ENCODE data around the gene HMG20B. TPM values are rescaled to one million over a fixed set of nuclear protein-coding genes. Genes with fewer than 3 reads are reported as not detected.
"Not testable (repeated sequence)": the region's sequence is repeated elsewhere in the genome, so short reads cannot be mapped to it uniquely, and the experiment has no call there.

Gene HMG20B
- polyA plus RNA-seq (ENCODE audit: insufficient read length in 12 of 12), result 10 to 100 TPM in 11 of 12 donors, not detected in 1; 21.8 to 78.3 (median 32.1) TPM
- long read RNA-seq, donor 1, transcript HMG20B-202 (10 exons, 1,596 nt), result major isoform, 29 of 75 reads
- long read RNA-seq, donor 1, transcript HMG20B-209 (3 exons, 806 nt), result minor isoform, 6 of 75 reads
- long read RNA-seq, donor 1, partial matches to known transcripts, result 36 of 75 reads
- long read RNA-seq, donor 1, other reads (novel, unspliced or antisense), result 0 of 75 reads
- long read RNA-seq, donor 2, transcript HMG20B-202 (10 exons, 1,596 nt), result major isoform, 12 of 24 reads
- long read RNA-seq, donor 2, partial matches to known transcripts, result 7 of 24 reads
- long read RNA-seq, donor 2, other reads (novel, unspliced or antisense), result 0 of 24 reads
- long read RNA-seq, donor 3, transcript HMG20B-202 (10 exons, 1,596 nt), result major isoform, 5 of 14 reads
- long read RNA-seq, donor 3, partial matches to known transcripts, result 6 of 14 reads
- long read RNA-seq, donor 3, other reads (novel, unspliced or antisense), result 0 of 14 reads
- long read RNA-seq, donor 4, transcript HMG20B-202 (10 exons, 1,596 nt), result major isoform, 7 of 7 reads
- long read RNA-seq, donor 4, partial matches to known transcripts, result 0 of 7 reads
- long read RNA-seq, donor 4, other reads (novel, unspliced or antisense), result 0 of 7 reads
- long read RNA-seq, donor 5, transcript HMG20B-202 (10 exons, 1,596 nt), result major isoform, 12 of 23 reads
- long read RNA-seq, donor 5, partial matches to known transcripts, result 7 of 23 reads
- long read RNA-seq, donor 5, other reads (novel, unspliced or antisense), result 0 of 23 reads
- long read RNA-seq, donor 6, partial matches to known transcripts, result 5 of 12 reads
- long read RNA-seq, donor 6, other reads (novel, unspliced or antisense), result 0 of 12 reads
- long read RNA-seq, donor 7, transcript HMG20B-202 (10 exons, 1,596 nt), result major isoform, 5 of 8 reads
- long read RNA-seq, donor 7, partial matches to known transcripts, result 0 of 8 reads
- long read RNA-seq, donor 7, other reads (novel, unspliced or antisense), result 0 of 8 reads
- long read RNA-seq, donor 8, transcript HMG20B-209 (3 exons, 806 nt), result minor isoform, 5 of 30 reads
- long read RNA-seq, donor 8, transcript HMG20B-202 (10 exons, 1,596 nt), result major isoform, 19 of 30 reads
- long read RNA-seq, donor 8, partial matches to known transcripts, result 6 of 30 reads
- long read RNA-seq, donor 8, other reads (novel, unspliced or antisense), result 0 of 30 reads
- long read RNA-seq, donor 9, transcript HMG20B-202 (10 exons, 1,596 nt), result major isoform, 8 of 14 reads
- long read RNA-seq, donor 9, partial matches to known transcripts, result 5 of 14 reads
- long read RNA-seq, donor 9, other reads (novel, unspliced or antisense), result 0 of 14 reads
- long read RNA-seq, donor 10, transcript HMG20B-202 (10 exons, 1,596 nt), result major isoform, 9 of 10 reads
- long read RNA-seq, donor 10, partial matches to known transcripts, result 0 of 10 reads
- long read RNA-seq, donor 10, other reads (novel, unspliced or antisense), result 0 of 10 reads
- long read RNA-seq, donor 11, transcript HMG20B-202 (10 exons, 1,596 nt), result major isoform, 9 of 21 reads
- long read RNA-seq, donor 11, partial matches to known transcripts, result 8 of 21 reads
- long read RNA-seq, donor 11, other reads (novel, unspliced or antisense), result 0 of 21 reads

DNA sequence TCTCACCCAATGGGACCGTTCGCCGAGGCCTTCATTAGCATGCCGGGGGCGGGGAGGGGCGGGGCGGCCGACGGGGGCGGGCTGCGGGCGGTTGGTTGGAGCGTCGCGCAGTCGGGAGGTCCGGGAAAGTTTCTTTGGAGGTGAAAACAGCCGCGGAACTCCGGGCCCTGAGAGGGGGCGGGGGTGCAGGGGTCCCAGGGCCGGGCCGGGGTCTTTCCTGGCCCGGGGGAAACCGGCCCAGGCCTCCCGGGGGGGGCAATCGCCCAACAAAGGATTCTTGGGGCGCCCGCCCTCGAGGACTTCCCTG, at the start of gene HMG20B:
TSS of gene HMG20B (plus strand) at position 90 of the 307 bp plus-strand sequence. CDS start 366 bp downstream, outside the sequence.
- DNase-seq, result no peak

DNA sequence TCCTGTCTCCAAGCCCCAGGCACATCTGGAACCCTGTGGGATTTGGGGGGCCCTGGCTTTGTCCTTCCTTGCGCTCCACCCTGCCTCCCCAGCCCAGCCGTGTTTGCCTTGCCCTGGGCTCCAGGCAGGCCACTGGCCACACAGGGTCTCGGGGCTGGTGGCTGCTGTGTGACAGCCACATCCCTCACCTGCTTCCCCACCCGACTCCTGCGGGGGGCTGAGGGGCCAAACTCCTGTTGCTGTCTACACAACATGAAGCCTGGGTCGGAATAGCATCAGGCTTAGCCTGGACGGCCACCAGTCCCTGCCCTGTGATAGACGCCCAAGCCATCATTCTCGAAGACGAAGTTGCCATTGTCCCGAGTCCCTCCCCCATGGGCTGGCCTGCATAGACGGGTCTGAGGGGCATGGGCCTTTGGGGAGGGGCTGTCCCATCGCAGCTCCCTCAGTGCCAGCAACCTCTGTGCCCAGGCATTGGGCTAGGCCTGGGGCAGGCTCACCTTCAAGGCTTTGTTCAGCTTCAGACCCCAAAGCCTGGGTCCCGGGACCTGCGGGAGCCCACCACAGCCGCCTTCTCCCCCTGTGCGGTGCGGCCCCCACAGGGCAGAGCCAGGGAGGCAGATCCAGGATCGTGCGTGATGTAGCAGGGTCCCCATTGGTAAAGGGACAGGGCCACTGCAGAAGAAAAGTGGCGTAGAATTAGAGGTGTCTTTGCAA, 49.2 kb upstream of the HMG20B start:
- DNase-seq, result no peak

DNA sequence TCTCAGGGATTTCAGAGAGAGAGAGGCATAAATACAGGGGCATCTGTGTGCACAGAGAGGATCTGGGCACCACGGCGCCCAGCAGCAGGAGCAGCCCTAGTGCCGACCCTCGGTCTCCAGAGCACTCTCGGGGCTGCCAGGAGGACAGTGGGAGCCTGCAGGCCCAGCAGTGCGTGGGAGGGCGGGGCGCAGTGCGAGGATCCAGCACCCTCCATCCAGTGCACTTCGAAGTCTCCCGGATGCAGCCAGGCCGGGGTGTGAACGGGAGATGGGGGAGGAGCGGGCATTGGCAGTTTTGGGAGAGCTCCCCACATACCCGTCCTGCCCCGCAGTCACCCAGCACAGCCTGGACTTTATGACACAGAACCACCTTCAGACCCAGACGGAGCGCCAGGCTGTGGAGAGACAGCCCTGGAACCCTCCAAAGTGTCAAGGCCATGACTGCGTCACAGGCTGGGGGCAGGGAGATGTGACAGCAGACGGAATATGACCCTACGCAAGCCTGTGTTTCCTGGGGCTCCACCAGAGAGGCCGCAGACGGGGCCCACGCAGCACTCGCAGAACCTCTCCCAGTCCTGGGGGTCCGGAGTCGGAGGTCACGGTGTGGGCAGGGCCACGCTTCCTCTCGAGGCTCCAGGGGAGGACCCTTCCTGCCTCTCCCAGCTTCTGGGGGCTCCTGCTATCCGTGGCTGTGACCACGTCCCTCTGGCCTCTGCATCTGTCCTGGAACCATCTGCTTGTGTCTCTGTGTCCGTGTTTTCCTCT, 48.5 kb upstream of the HMG20B start:
- no peak for DNase-seq

DNA sequence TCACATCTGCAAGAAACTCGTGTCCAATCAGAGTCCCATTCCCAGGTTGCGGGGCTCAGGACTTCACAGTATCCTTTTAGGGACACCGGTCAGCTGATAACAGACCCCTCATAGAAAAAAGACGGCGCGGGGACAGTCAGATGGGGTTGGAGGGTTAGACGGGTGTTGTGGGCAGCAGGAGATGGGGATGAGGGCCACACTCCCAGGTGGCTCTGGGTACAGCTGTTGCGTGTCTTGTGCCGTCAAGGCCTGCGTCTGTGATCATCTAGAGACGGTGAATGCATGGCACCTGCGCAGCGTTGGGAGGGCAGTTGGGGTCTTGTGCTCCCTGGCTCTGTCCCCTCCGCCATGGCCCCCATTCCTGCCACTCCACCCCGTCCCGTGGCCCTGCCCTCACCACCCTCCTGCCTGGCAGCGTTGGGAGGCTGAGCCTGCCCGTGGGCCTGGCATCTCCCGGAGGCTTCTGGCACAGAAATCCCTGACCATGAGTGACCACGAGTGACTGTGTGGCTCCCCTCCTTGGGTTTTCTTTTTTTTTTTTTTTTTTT, 47.8 kb upstream of the HMG20B start:
- no peak for DNase-seq

DNA sequence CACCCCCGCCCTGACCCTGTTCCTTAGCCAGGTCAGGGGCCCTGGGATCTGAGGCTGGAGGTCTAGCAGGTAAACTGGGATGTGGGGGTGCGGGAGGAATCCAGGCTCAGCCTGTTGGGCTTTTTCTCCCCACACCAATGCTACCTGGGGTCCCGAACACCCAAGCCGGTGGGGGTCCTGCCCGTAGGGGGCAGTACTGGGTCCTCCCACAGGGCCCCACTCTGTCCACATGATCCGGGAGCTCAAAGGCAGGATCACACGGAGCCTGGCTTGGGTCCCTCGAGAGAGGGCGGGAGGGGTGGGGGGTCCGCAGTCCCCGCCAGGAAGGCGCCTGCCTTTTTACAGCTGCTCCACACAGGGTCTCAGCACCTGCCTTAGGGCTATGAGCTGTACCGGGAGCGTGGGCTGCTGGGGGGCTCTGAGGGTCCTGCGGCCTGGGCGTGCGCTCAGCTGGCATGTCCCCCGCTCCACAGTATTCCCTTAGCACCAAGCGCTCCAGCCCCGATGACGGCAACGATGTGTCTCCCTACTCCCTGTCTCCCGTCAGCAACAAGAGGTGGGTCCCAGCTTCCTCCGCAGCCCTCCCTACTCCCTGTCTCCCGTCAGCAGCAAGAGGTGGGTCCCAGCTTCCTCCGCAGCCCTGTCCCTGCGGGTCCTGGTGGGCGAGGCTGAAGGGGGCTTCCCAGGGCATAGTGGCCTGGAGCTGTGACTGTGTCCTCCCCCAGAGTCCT, 46.1 kb upstream of the HMG20B start:
- DNase-seq, result no peak

DNA sequence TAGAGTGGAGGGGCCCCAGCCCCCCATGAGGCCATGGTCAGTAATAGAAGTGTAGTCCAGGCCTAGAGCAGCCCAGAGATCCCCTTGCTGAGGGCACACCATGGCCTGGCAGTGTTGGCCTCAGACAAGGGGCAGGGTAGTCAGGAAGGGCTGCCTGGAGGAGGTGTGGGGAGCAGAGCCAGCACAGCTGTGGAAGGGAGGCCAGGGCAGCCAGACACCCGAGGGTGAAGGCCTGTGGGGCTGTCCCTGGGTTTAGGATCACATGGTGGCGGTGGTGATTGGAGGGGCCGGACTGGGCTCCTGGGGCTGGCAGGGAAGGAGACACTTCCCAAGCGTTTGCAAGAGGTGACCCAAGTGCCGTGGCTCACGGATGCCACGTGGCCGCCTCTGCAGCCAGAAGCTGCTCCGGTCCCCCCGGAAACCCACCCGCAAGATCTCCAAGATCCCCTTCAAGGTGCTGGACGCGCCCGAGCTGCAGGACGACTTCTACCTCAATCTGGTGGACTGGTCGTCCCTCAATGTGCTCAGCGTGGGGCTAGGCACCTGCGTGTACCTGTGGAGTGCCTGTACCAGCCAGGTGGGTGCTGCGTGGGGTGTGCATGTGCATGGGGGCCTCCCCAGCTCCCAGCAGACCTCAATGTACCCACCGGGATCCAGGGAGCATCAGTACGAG, 45.4 kb upstream of the HMG20B start:
- no peak for DNase-seq

DNA sequence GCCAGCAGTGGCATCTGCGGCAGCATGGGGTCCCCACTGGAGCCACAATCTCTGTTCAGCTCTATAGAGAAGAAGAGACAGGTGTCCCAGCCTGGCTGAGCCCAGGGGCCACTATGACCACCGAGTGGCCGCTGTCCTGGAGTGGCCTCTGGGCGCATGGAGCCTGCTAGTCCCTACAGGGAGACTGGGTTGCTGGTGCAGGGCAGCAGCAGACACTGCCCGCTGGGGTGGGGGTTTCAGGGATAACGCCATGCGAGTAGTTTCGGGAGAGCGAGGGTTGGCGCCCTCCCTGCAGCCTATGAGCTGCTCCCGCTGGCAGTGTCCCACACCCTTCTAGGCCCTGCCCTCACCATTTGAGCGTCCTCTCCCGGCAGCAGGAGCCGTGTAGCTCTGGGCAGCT, 44.7 kb upstream of the HMG20B start:
- no peak for DNase-seq

DNA sequence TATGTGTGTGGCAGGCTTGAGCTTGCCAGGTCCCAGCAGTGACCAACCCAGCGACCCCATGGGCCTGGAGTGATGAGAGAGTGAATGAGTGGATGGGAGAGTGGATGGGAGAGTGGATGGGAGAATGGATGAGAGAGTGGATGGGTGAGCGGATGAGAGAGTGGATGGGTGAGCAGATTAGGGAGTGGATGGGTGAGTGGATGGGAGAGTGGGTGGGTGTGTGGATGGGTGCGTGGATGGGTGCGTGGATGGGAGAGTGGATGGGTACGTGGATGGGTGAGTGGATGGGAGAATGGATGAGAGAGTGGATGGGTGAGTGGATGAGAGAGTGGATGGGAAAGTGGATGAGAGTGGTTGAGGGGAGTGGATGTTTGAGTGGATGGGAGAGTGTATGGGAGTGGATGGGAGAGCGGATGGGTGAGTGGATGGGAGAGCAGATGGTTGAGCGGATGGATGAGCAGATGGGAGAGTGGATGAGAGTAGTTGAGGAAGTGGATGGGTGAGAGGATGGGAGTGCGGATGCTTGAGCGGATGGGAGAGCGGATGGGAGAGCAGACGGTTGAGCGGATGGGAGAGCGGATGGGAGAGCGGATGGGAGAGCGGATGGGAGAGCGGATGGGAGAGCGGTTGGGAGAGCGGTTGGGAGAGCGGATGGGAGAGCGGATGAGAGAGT, 44.1 kb upstream of the HMG20B start:
- no peak for DNase-seq

DNA sequence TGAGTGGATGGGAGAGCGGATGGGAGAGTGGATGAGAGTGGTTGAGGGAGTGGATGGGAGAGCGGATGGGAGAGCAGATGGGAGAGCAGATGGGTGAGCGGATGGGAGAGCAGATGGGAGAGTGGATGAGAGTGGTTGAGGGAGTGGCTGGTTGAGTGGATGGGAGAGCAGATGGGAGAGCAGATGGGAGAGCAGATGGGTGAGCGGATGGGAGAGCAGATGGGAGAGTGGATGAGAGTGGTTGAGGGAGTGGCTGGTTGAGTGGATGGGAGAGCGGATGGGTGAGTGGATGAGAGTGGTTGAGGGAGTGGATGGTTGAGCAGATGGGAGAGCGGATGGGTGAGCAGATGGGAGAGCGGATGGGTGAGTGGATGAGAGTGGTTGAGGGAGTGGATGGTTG, 43.4 kb upstream of the HMG20B start:
- not testable (repeated sequence) for DNase-seq

DNA sequence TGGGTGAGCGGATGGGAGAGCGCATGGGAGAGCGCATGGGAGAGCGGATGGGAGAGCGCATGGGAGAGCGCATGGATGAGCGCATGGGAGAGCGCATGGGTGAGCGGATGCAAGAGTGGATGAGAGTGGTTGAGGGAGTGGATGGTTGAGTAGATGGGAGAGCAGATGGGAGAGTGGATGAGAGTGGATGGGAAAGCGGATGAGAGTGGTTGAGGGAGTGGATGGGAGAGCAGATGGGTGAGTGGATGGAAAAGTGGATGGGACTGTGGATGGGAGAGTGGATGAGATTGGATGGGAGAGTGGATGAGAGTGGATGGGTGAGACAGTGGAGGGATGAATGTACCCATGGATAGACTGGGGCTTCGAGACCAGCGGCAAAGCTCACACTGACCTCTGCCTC, 42.4 kb upstream of the HMG20B start:
- no peak for DNase-seq

DNA sequence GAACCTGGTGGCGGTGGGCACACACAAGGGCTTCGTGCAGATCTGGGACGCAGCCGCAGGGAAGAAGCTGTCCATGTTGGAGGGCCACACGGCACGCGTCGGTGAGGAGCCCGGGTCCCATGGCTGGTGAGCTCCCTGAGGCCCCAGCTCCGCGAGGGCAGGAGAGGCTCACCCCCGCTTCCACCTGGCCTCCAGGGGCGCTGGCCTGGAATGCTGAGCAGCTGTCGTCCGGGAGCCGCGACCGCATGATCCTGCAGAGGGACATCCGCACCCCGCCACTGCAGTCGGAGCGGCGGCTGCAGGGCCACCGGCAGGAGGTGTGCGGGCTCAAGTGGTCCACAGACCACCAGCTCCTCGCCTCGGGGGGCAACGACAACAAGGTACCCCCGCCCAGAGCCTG, 41.0 kb upstream of the HMG20B start:
- DNase-seq, result no peak

DNA sequence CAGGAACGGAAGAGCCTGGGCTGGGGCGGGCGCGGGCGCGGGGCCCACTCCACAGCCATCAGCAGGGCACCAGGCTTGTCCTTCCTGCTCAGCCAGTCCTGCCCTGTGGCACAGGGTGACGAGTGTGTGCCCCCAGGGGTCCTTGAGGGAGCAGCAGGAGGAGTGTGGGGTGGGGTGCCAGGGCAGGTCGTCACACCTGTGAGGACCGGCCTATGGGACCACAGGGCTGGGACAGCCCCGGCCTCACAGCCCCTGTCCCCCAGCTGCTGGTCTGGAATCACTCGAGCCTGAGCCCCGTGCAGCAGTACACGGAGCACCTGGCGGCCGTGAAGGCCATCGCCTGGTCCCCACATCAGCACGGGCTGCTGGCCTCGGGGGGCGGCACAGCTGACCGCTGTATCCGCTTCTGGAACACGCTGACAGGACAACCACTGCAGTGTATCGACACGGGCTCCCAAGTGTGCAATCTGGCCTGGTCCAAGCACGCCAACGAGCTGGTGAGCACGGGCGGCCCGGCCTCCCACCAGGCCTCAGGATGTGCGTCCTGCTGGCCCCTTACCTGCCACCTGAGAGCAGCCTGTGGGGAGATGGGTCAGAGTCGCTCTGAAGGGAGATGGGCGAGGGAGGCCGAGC, 40.5 kb upstream of the HMG20B start:
- DNase-seq, result no peak

DNA sequence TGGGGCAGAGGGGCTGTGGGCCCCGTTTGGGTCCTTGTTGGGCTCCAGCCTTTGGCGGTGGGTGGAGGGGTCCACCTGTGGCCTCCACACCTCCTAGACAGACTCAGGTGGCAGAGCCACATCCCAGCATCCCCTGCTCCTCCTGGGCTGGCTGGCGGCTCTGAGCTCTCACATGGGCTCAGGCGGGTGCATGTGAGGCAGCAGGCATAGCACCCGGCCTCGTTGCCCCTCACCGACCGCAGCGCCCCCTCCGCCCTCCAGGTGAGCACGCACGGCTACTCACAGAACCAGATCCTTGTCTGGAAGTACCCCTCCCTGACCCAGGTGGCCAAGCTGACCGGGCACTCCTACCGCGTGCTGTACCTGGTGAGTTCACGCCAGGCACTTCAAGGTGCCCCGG, 39.7 kb upstream of the HMG20B start:
- no peak for DNase-seq

DNA sequence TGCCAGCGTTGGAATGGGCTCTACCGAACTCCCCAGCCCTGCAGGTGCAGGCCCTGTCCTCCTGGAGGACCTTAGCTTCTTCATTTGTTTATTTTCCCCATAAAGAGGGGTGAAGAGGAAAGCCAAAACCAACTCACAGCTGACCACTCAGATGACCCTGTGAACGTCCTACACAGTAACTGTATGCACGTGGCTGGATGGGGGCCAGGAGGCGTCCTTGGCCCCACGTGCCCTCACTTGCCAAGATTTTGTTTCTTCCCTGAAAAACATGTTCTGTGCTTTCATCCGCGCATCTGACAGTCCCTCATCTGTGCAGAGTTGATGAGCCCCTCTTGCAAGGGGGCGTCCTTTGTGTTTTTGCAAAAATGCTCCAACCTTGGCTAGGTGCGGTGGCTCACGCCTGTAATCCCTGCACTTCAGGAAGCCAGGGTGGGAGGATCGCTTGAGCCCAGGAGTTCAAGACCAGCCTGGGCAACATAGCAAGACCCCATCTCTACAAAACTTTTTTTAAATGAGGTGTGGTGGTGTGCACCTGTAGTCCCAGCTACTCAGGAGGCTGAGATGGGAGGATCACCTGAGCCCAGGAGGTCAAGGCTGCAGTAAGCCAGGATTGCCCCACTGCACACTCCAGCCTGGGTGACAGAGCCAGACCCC, 39.1 kb upstream of the HMG20B start:
- DNase-seq, result no peak

DNA sequence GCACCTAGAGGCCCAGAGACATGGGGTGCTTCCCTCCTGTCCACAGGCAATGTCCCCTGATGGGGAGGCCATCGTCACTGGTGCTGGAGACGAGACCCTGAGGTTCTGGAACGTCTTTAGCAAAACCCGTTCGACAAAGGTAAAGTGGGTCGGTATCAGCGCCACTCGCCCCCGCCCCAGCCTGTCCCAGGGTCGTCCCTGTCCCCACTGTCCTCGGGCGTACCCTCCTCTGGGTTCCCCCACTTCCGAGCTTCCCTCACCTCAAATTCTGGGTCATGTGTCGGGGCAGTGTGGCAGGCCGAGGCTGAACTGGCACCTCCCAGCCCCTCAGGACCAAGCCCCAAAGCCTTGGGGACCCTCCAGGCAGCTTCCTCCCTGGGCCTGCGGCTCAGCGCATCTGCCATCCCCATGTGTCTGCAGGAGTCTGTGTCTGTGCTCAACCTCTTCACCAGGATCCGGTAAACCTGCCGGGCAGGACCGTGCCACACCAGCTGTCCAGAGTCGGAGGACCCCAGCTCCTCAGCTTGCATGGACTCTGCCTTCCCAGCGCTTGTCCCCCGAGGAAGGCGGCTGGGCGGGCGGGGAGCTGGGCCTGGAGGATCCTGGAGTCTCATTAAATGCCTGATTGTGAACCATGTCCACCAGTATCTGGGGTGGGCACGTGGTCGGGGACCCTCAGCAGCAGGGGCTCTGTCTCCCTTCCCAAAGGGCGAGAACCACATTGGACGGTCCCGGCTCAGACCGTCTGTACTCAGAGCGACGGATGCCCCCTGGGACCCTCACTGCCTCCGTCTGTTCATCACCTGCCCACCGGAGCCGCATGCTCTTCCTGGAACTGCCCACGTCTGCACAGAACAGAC, 38.1 kb upstream of the HMG20B start:
- DNase-seq, result no peak

DNA sequence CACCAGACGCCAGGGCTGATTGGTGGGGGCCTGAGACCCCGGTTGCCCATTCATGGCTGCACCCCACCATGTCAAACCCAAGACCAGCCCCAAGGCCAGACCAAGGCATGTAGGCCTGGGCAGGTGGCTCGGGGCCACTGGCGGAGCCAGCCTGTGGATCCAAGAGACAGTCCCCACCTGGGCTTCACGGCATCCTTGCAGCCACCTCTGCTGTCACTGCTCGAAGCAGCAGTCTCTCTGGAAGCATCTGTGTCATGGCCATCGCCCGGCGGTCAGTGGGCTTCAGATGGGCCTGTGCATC, 37.6 kb upstream of the HMG20B start:
- DNase-seq, result no peak

Data from muscle of arm (tissue), 14 donors.